Thoracic aorta (tissue), 2 donors: ENCODE results near the gene TJP1. TPM values are rescaled to one million over a fixed set of nuclear protein-coding genes. Genes with fewer than 3 reads are reported as not detected.

ENCODE experiments used
- ATAC-seq: fragments of 150-250 bp; one replicate; pipeline ENCODE4 v1.8.0; 2017; ENCODE audit warnings: low read depth; ENCODE audit not compliant: insufficient number of reproducible peaks, low FRiP score
- DNase-seq: peaks from one replicate; pipeline ENCODE4 v3.0.0-alpha.2; 2020; ENCODE audit warnings: low spot score
- H3K27ac ChIP-seq, 2 donors: fragments of 200-600 bp; sonication (generic); 1 replicate in 1 of 2; 2 replicates in 1 of 2; pipeline ENCODE4 v1.5.1; 2016; ENCODE audit warnings: mild to moderate bottlenecking in 2 of 2, moderate library complexity in 2 of 2
- H3K27me3 ChIP-seq: fragments of 200-600 bp; sonication (generic); replicated peaks from 2 replicates; pipeline ENCODE4 v1.6.0; 2016; ENCODE audit warnings: mild to moderate bottlenecking; ENCODE audit not compliant: insufficient read depth
- H3K36me3 ChIP-seq: fragments of 200-600 bp; sonication (generic); one replicate; pipeline ENCODE4 v1.5.1; 2016
- H3K4me1 ChIP-seq, 2 donors: fragments of 200-600 bp; sonication (generic); 1 replicate in 1 of 2; 2 replicates in 1 of 2; pipeline versions ENCODE4 v1.5.1 to v1.6.0; 2016; ENCODE audit warnings: low read depth in 2 of 2, mild to moderate bottlenecking in 1 of 2; ENCODE audit not compliant: control insufficient read depth in 1 of 2
- H3K4me3 ChIP-seq: fragments of 200-600 bp; sonication (generic); 2 replicates; pipeline ENCODE4 v1.5.1; 2016; ENCODE audit warnings: mild to moderate bottlenecking
- H3K9me3 ChIP-seq: fragments of 200-600 bp; sonication (generic); 2 replicates; pipeline ENCODE4 v1.5.1; 2016
- CTCF ChIP-seq: fragments of 200-600 bp; sonication (generic); IDR thresholded peaks from one replicate; pipeline ENCODE4 v1.5.1; 2019; ENCODE audit warnings: antibody characterized with exemption
- total RNA-seq, 2 donors: library from RNA; depleted of rRNA; stranded (reverse); fragments of >200 nt; gene quantifications; one replicate each; pipeline versions ENCODE4 v1.1.0 to v1.2.3, GENCODE V29; 2016

Gene TJP1
- total RNA-seq, 2 donors from 2014 or later: 78.4 to 146 TPM

GRCh38 chr15:29840054-29840453 is 17.8 kb upstream of the TJP1 start:
- ATAC-seq (no peak), DNase-seq (no peak)
- Histone ChIP-seq H3K27ac (peak overlapping the region in 1 of 2 donors; percentile 48), H3K36me3 (no peaks in the 10 kb centered on the region), H3K4me1 (peaks cover 11 to 20% of the 10 kb centered on the region in 2 donors), H3K27me3 (no peaks in the 10 kb centered on the region), H3K9me3 (no peaks in the 10 kb centered on the region), H3K4me3 (no peak overlapping the region)
- TF ChIP-seq CTCF: no peak

- no peak for DNase-seq
- Histone ChIP-seq H3K4me3 (no peak overlapping the region), H3K27me3 (no peaks in the 10 kb centered on the region), H3K36me3 (no peaks in the 10 kb centered on the region), H3K9me3 (no peaks in the 10 kb centered on the region), H3K4me1 (peaks cover 17 to 25% of the 10 kb centered on the region in 2 donors), H3K27ac (no peak overlapping the region)
- no peak for TF ChIP-seq CTCF
- no peak for ATAC-seq
Observed at GRCh38 chr15:29838352-29839010, 16.2 kb upstream of the TJP1 start.

- Histone ChIP-seq H3K27me3 (no peaks in the 10 kb centered on the region), H3K27ac (peak overlapping the region in 1 of 2 donors; percentile 38), H3K4me1 (peaks cover 6 to 14% of the 10 kb centered on the region in 2 donors), H3K4me3 (no peak overlapping the region), H3K9me3 (no peaks in the 10 kb centered on the region), H3K36me3 (no peaks in the 10 kb centered on the region)
- no peak for ATAC-seq
- no peak for TF ChIP-seq CTCF
- DNase-seq: no peak
Observed at GRCh38 chr15:29835301-29835700, 13.0 kb upstream of the TJP1 start.

- no peaks in the 10 kb centered on the region for H3K36me3 ChIP-seq
- no peak for DNase-seq
- ATAC-seq: no peak
- no peak for TF ChIP-seq CTCF
- H3K4me3 ChIP-seq: no peak overlapping the region
- peaks cover 6 to 13% of the 10 kb centered on the region in 2 donors for H3K4me1 ChIP-seq
- no peaks in the 10 kb centered on the region for H3K9me3 ChIP-seq
- no peaks in the 10 kb centered on the region for H3K27me3 ChIP-seq
- H3K27ac ChIP-seq: no peak overlapping the region
Observed at GRCh38 chr15:29832709-29833108, 10.4 kb upstream of the TJP1 start.

- H3K9me3 ChIP-seq: no peaks in the 10 kb centered on the region
- no peak overlapping the region for H3K4me3 ChIP-seq
- peaks cover 3 to 10% of the 10 kb centered on the region in 2 donors for H3K4me1 ChIP-seq
- DNase-seq: no peak
- no peaks in the 10 kb centered on the region for H3K36me3 ChIP-seq
- H3K27me3 ChIP-seq: no peaks in the 10 kb centered on the region
- TF ChIP-seq CTCF: no peak
- no peak for ATAC-seq
- no peak overlapping the region for H3K27ac ChIP-seq
Observed at GRCh38 chr15:29826908-29827820, 4.9 kb upstream of the TJP1 start.
